ENCODE results near the gene PPP4R2.
"Not testable (repeated sequence)": the region's sequence is repeated elsewhere in the genome, so short reads cannot be mapped to it uniquely, and the experiment has no call there.

PPP4R2 gene

GRCh38 chr3:73045391-73045790 is 48.8 kb downstream of the PPP4R2 start:
- Histone ChIP-seq H3K27ac (ENCODE audit: low read length) (no peak overlapping the region), H3K36me3 (ENCODE audit: control insufficient read depth in 2 of 2, insufficient read depth in 2 of 2, low read length in 2 of 2) (no peaks in the 10 kb centered on the region), H3K9ac (ENCODE audit: low read length in 2 of 2) (no peak overlapping the region), H3K9me3 (ENCODE audit: control insufficient read depth in 2 of 2, low read length in 2 of 2) (no peaks in the 10 kb centered on the region), H3K4me3 (ENCODE audit: low read length in 2 of 2) (no peak overlapping the region), H3K4me1 (ENCODE audit: control insufficient read depth, insufficient read depth, low read length) (peaks cover 7% of the 10 kb centered on the region), H3K27me3 (ENCODE audit: control insufficient read depth in 1 of 2, insufficient read depth in 2 of 2, low read length in 2 of 2) (no peaks in the 10 kb centered on the region)

GRCh38 chr3:73046195-73046594 is 49.6 kb downstream of the PPP4R2 start:
- H3K36me3 ChIP-seq (ENCODE audit: control insufficient read depth in 2 of 2, insufficient read depth in 2 of 2, low read length in 2 of 2) = no peaks in the 10 kb centered on the region
- H3K9me3 ChIP-seq (ENCODE audit: control insufficient read depth in 2 of 2, low read length in 2 of 2) = no peaks in the 10 kb centered on the region
- peaks cover 7% of the 10 kb centered on the region for H3K4me1 ChIP-seq (ENCODE audit: control insufficient read depth, insufficient read depth, low read length)
- no peak overlapping the region for H3K4me3 ChIP-seq (ENCODE audit: low read length in 2 of 2)
- no peak overlapping the region for H3K9ac ChIP-seq (ENCODE audit: low read length in 2 of 2)
- H3K27ac ChIP-seq (ENCODE audit: low read length) = no peak overlapping the region
- no peaks in the 10 kb centered on the region for H3K27me3 ChIP-seq (ENCODE audit: control insufficient read depth in 1 of 2, insufficient read depth in 2 of 2, low read length in 2 of 2)

- no peak overlapping the region for H3K4me3 ChIP-seq (ENCODE audit: low read length in 2 of 2)
- no peak overlapping the region for H3K9ac ChIP-seq (ENCODE audit: low read length in 2 of 2)
- H3K27me3 ChIP-seq (ENCODE audit: control insufficient read depth in 1 of 2, insufficient read depth in 2 of 2, low read length in 2 of 2) = no peaks in the 10 kb centered on the region
- H3K4me1 ChIP-seq (ENCODE audit: control insufficient read depth, insufficient read depth, low read length) = peaks cover 4% of the 10 kb centered on the region
- no peaks in the 10 kb centered on the region for H3K9me3 ChIP-seq (ENCODE audit: control insufficient read depth in 2 of 2, low read length in 2 of 2)
- no peak overlapping the region for H3K27ac ChIP-seq (ENCODE audit: low read length)
- H3K36me3 ChIP-seq (ENCODE audit: control insufficient read depth in 2 of 2, insufficient read depth in 2 of 2, low read length in 2 of 2) = no peaks in the 10 kb centered on the region
Observed at GRCh38 chr3:73049319-73049718, 52.7 kb downstream of the PPP4R2 start.

GRCh38 chr3:73052857-73053256 is 56.2 kb downstream of the PPP4R2 start:
- Histone ChIP-seq H3K36me3 (ENCODE audit: control insufficient read depth in 2 of 2, insufficient read depth in 2 of 2, low read length in 2 of 2) (no peaks in the 10 kb centered on the region), H3K27me3 (ENCODE audit: control insufficient read depth in 1 of 2, insufficient read depth in 2 of 2, low read length in 2 of 2) (no peaks in the 10 kb centered on the region), H3K9ac (ENCODE audit: low read length in 2 of 2) (no peak overlapping the region), H3K9me3 (ENCODE audit: control insufficient read depth in 2 of 2, low read length in 2 of 2) (no peaks in the 10 kb centered on the region), H3K4me3 (ENCODE audit: low read length in 2 of 2) (no peak overlapping the region), H3K4me1 (ENCODE audit: control insufficient read depth, insufficient read depth, low read length) (no peaks in the 10 kb centered on the region), H3K27ac (ENCODE audit: low read length) (no peak overlapping the region)

- Histone ChIP-seq H3K36me3 (ENCODE audit: control insufficient read depth in 2 of 2, insufficient read depth in 2 of 2, low read length in 2 of 2) (no peaks in the 10 kb centered on the region), H3K4me3 (ENCODE audit: low read length in 2 of 2) (peak overlapping the region in 1 of 2 donors; percentile 3), H3K9me3 (ENCODE audit: control insufficient read depth in 2 of 2, low read length in 2 of 2) (no peaks in the 10 kb centered on the region), H3K4me1 (ENCODE audit: control insufficient read depth, insufficient read depth, low read length) (no peaks in the 10 kb centered on the region), H3K27ac (ENCODE audit: low read length) (no peak overlapping the region), H3K9ac (ENCODE audit: low read length in 2 of 2) (no peak overlapping the region), H3K27me3 (ENCODE audit: control insufficient read depth in 1 of 2, insufficient read depth in 2 of 2, low read length in 2 of 2) (no peaks in the 10 kb centered on the region)
Observed at GRCh38 chr3:73055583-73055982, 59.0 kb downstream of the PPP4R2 start.

- H3K36me3 ChIP-seq (ENCODE audit: control insufficient read depth in 2 of 2, insufficient read depth in 2 of 2, low read length in 2 of 2) = no peaks in the 10 kb centered on the region
- no peaks in the 10 kb centered on the region for H3K9me3 ChIP-seq (ENCODE audit: control insufficient read depth in 2 of 2, low read length in 2 of 2)
- no peak overlapping the region for H3K9ac ChIP-seq (ENCODE audit: low read length in 2 of 2)
- no peak overlapping the region for H3K27ac ChIP-seq (ENCODE audit: low read length)
- peak overlapping the region in 1 of 2 donors; percentile 3 for H3K4me3 ChIP-seq (ENCODE audit: low read length in 2 of 2)
- no peaks in the 10 kb centered on the region for H3K27me3 ChIP-seq (ENCODE audit: control insufficient read depth in 1 of 2, insufficient read depth in 2 of 2, low read length in 2 of 2)
- no peaks in the 10 kb centered on the region for H3K4me1 ChIP-seq (ENCODE audit: control insufficient read depth, insufficient read depth, low read length)
Observed at GRCh38 chr3:73056014-73056844, 59.6 kb downstream of the PPP4R2 start.

- Histone ChIP-seq H3K4me1 (ENCODE audit: control insufficient read depth, insufficient read depth, low read length) (no peaks in the 10 kb centered on the region), H3K27ac (ENCODE audit: low read length) (no peak overlapping the region), H3K36me3 (ENCODE audit: control insufficient read depth in 2 of 2, insufficient read depth in 2 of 2, low read length in 2 of 2) (peaks cover 0 to 4% of the 10 kb centered on the region in 2 donors), H3K9me3 (ENCODE audit: control insufficient read depth in 2 of 2, low read length in 2 of 2) (no peaks in the 10 kb centered on the region), H3K9ac (ENCODE audit: low read length in 2 of 2) (no peak overlapping the region), H3K4me3 (ENCODE audit: low read length in 2 of 2) (no peak overlapping the region), H3K27me3 (ENCODE audit: control insufficient read depth in 1 of 2, insufficient read depth in 2 of 2, low read length in 2 of 2) (no peaks in the 10 kb centered on the region)
Observed at GRCh38 chr3:73056845-73057150, 60.2 kb downstream of the PPP4R2 start.

GRCh38 chr3:73060302-73060723 is 63.7 kb downstream of the PPP4R2 start:
- H3K36me3 ChIP-seq (ENCODE audit: control insufficient read depth in 2 of 2, insufficient read depth in 2 of 2, low read length in 2 of 2) = peaks cover 7 to 18% of the 10 kb centered on the region in 2 donors
- no peaks in the 10 kb centered on the region for H3K4me1 ChIP-seq (ENCODE audit: control insufficient read depth, insufficient read depth, low read length)
- H3K9me3 ChIP-seq (ENCODE audit: control insufficient read depth in 2 of 2, low read length in 2 of 2) = no peaks in the 10 kb centered on the region

GRCh38 chr3:73061416-73061815 is 64.8 kb downstream of the PPP4R2 start, which contains the start of gene EBLN2:
Gene EBLN2 (plus strand): TSS chr3:73061659. CDS start chr3:73062082, 423 bp downstream.
- Histone ChIP-seq H3K4me3 (ENCODE audit: low read length in 2 of 2) (no peak within 1 kb of the TSS), H3K9me3 (ENCODE audit: control insufficient read depth in 2 of 2, low read length in 2 of 2) (no peaks in the 10 kb centered on the region), H3K36me3 (ENCODE audit: control insufficient read depth in 2 of 2, insufficient read depth in 2 of 2, low read length in 2 of 2) (peaks cover 7 to 21% of the 10 kb centered on the region in 2 donors), H3K27me3 (ENCODE audit: control insufficient read depth in 1 of 2, insufficient read depth in 2 of 2, low read length in 2 of 2) (no peaks in the 10 kb centered on the region), H3K4me1 (ENCODE audit: control insufficient read depth, insufficient read depth, low read length) (no peaks in the 10 kb centered on the region), H3K27ac (ENCODE audit: low read length) (no peak within 1 kb of the TSS), H3K9ac (ENCODE audit: low read length in 2 of 2) (no peak within 1 kb of the TSS)

More at GRCh38 chr3:73060302-73060723, 63.7 kb downstream of the PPP4R2 start:
- Histone ChIP-seq H3K9ac (ENCODE audit: low read length in 2 of 2) (no peak overlapping the region), H3K4me3 (ENCODE audit: low read length in 2 of 2) (no peak overlapping the region), H3K27me3 (ENCODE audit: control insufficient read depth in 1 of 2, insufficient read depth in 2 of 2, low read length in 2 of 2) (no peaks in the 10 kb centered on the region), H3K27ac (ENCODE audit: low read length) (no peak overlapping the region)

GRCh38 chr3:73066243-73066642 is 69.6 kb downstream of the PPP4R2 start:
- not testable (repeated sequence) for H3K27me3 ChIP-seq (ENCODE audit: control insufficient read depth in 1 of 2, insufficient read depth in 2 of 2, low read length in 2 of 2); H3K4me1 ChIP-seq (ENCODE audit: control insufficient read depth, insufficient read depth, low read length); H3K4me3 ChIP-seq (ENCODE audit: low read length in 2 of 2); H3K9ac ChIP-seq (ENCODE audit: low read length in 2 of 2); H3K9me3 ChIP-seq (ENCODE audit: control insufficient read depth in 2 of 2, low read length in 2 of 2); H3K27ac ChIP-seq (ENCODE audit: low read length)
- H3K36me3 ChIP-seq (ENCODE audit: control insufficient read depth in 2 of 2, insufficient read depth in 2 of 2, low read length in 2 of 2) = peaks cover 7 to 21% of the 10 kb centered on the region in 2 donors

- Histone ChIP-seq H3K4me3 (ENCODE audit: low read length in 2 of 2) (no peak overlapping the region), H3K4me1 (ENCODE audit: control insufficient read depth, insufficient read depth, low read length) (no peaks in the 10 kb centered on the region), H3K9ac (ENCODE audit: low read length in 2 of 2) (no peak overlapping the region), H3K36me3 (ENCODE audit: control insufficient read depth in 2 of 2, insufficient read depth in 2 of 2, low read length in 2 of 2) (peaks cover 0 to 7% of the 10 kb centered on the region in 2 donors), H3K27ac (ENCODE audit: low read length) (no peak overlapping the region), H3K9me3 (ENCODE audit: control insufficient read depth in 2 of 2, low read length in 2 of 2) (no peaks in the 10 kb centered on the region), H3K27me3 (ENCODE audit: control insufficient read depth in 1 of 2, insufficient read depth in 2 of 2, low read length in 2 of 2) (no peaks in the 10 kb centered on the region)
Observed at GRCh38 chr3:73068419-73068818, 71.8 kb downstream of the PPP4R2 start.

Data from stomach smooth muscle (tissue), 2 donors.